GM12872 (cell line): ENCODE data around the gene R3HCC1L.

Experiments used
- CTCF ChIP-seq: IDR thresholded peaks from 3 replicates; pipeline ENCODE4 v1.5.1; 2011; ENCODE audit warnings: low read depth, mild to moderate bottlenecking, low read length, moderate library complexity; ENCODE audit not compliant: insufficient read depth

R3HCC1L gene

GRCh38 chr10:98289802-98290209 lies 155.3 kb downstream of the R3HCC1L start:
- no peak for TF ChIP-seq CTCF

GRCh38 chr10:98292971-98293370 lies 158.5 kb downstream of the R3HCC1L start:
- no peak for TF ChIP-seq CTCF

GRCh38 chr10:98293550-98294269 lies 159.3 kb downstream of the R3HCC1L start:
- no peak for TF ChIP-seq CTCF

GRCh38 chr10:98294270-98294627 lies 159.8 kb downstream of the R3HCC1L start:
- no peak for TF ChIP-seq CTCF
